Omental fat pad (tissue), 4 donors: Measurements from ENCODE around the gene CARD8. TPM values are rescaled to one million over a fixed set of nuclear protein-coding genes. Genes with fewer than 3 reads are reported as not detected.
"Not testable (repeated sequence)": the region's sequence is repeated elsewhere in the genome, so short reads cannot be mapped to it uniquely, and the experiment has no call there.

Source experiments
- ATAC-seq: fragments of 150-250 bp; one replicate; pipeline ENCODE4 v1.9.1; 2016; ENCODE audit warnings: mild to moderate bottlenecking, moderate library complexity; ENCODE audit not compliant: low FRiP score
- DNase-seq: peaks from one replicate; pipeline ENCODE4 v3.0.0-alpha.2; 2019; ENCODE audit warnings: low spot score
- CTCF ChIP-seq, 3 donors: fragments of 450-650 bp; IDR thresholded peaks; one replicate each; pipeline ENCODE4 v1.5.1; 2016 to 2017; ENCODE audit warnings: antibody characterized with exemption in 3 of 3, mild to moderate bottlenecking in 3 of 3, moderate library complexity in 2 of 3
- total RNA-seq, 4 donors: library from RNA; depleted of rRNA; stranded (reverse); fragments of >200 nt; gene quantifications; one replicate each; pipeline ENCODE4 v1.1.0, GENCODE V29; 2016

CARD8 gene
- total RNA-seq, 4 donors from 2014 or later = 28.3 to 144 (median 46.6) TPM

DNA sequence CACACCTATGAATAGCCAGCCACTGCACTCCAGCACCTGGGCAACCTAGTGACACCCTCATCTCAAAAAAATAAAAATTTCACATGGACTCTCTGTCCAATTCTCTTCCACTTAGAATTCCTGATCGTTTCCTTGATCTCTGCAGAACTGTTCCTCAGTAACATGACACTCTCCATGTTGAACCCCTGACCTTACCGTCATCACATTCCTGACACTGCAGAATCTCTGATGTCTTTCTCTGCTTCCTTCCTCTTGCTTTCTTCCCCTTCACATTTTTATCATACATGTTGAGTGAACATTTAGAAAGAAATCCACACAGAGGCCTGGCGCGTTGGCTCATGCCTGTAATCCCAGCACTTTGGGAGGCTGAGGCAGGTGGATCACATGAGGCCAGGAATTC lies 29.2 kb upstream of the CARD8 start:
- ATAC-seq (no peak), DNase-seq (no peak)
- no peak for TF ChIP-seq CTCF (IDR thresholded peaks at IDR 0.05)

DNA sequence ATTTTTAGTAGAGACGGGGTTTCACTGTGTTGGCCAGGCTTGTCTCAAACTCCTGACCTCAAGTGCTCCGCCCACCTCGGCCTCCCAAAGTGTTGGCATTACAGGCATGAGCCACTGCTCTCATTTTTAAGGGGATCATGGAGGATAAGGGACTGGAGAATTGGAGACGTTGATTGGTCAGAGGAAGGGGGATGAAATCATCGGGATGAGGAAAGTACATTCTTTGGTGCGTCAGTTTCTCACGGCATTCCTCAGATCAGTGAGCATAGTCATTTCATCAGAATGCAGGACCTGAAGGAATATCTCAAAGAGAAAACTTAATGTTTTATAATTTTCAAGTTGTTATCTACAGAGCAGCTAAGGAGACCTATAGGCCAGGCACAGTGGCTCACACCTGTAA lies 28.2 kb upstream of the CARD8 start:
- DNase-seq = no peak
- no peak for ATAC-seq
- no peak for TF ChIP-seq CTCF (IDR thresholded peaks at IDR 0.05)

DNA sequence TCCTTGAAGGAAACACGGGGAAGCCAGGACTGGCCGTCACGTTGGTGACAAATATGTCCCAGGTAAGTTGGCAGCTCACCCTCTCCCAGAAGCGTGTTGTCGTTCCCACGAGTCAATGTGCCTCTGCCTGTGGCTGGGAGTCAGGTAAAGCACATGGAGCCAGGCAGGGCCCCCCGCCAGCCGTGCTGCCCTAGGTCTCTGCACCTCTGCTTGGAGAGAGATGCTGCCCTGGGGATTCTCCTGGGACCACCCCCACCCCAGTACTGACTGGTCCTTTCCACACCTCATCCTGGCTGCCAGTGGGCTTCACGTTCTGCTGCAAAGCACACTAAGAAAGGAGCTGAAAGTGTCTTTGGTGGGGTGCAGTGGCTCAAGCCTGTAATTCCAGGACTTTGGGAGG lies 24.0 kb upstream of the CARD8 start:
- ATAC-seq (no peak), DNase-seq (no peak)
- TF ChIP-seq CTCF (IDR thresholded peaks at IDR 0.05) = no peak

GRCh38 chr19:48274938-48275337 lies 19.2 kb upstream of the CARD8 start:
- ATAC-seq (no peak), DNase-seq (no peak)
- no peak for TF ChIP-seq CTCF (IDR thresholded peaks at IDR 0.05)

DNA sequence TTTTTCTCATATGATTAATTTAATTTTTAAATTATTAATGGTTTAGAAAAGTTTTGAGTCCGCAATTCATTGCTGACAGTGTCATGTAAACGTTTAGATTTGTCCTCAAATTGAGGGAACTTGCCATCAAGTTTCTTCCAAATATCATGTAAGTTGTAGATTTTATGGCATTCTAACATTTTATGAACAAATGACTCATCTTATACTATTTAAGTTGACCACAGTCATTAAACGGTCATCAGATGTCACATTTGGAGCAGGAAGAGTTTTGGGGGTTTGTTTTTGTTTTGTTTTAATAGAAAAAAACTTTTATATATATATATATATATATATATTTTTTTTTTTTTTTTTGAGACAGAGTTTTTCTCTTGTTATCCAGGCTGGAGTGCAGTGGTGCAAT lies 18.5 kb upstream of the CARD8 start:
- ATAC-seq = no peak
- DNase-seq = no peak
- no peak for TF ChIP-seq CTCF (IDR thresholded peaks at IDR 0.05)

DNA sequence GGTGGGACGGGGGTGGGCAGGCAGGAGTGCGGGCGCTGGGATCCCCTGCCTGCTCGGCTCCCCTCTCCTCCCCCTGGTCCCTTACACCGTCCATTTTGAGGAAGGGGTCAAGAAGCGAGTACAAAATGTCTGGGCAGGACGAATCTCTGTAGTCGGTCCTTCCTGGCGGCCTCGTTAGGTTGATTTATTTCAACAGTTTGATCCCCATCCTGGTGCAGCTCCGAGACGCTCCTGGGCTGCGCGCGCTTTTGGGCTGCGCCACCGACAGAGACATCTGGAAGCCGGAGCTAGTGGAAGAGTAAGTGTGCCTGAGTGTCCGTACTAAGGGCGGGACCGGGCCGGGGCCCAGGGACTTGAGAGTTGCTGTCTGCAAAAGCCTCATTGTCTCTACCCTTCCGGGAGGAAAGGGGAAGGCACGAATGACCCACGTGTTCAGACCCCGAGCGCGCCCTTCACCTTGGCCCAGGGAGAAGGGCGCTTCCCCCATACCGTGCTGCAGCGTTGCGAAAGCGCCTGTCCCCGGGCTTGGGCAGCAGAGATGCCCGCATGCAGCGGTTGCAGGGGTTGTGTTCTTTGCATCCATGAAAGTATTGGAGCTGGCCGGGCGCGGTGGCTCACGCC lies 15.9 kb upstream of the CARD8 start:
- DNase-seq = no peak
- no peak for TF ChIP-seq CTCF (IDR thresholded peaks at IDR 0.05)
- ATAC-seq = peak; percentile 50

DNA sequence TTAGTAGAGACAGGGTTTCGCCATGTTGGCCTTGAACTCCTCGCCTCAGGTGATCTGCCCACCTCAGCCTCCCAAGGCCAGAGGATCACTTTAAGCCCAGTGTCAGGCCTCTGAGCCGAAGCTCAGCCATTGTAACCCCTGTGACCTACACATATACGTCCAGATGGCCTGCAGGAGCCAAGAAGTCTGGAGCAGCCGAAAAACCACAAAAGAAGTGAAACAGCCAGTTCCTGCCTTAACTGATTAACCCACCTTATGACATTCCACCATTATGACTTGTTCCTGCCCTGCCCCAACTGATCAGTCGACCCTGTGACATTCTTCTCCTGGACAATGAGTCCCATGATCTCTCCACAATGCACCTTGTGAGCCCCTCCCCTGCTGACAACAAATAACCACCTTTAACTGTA lies 13.9 kb upstream of the CARD8 start:
- not testable (repeated sequence) for DNase-seq, ATAC-seq

DNA sequence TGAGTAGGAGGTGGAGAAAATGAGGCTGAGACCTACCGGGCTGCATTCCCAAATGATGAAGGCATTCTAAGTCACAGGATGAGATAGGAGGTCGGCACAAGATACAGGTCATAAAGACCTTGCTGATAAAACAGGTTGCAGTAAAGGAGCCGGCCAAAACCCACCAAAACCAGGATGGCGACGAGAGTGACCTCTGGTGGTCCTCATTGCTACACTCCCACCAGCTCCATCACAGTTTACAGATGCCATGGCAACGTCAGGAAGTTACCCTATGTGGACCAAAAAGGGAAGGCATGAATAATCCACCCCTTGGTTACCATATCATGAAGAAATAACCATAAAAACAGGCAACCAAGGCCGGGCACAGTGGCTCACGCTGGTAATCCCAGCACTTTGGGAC lies 9.6 kb upstream of the CARD8 start:
- not testable (repeated sequence) for DNase-seq, ATAC-seq

DNA sequence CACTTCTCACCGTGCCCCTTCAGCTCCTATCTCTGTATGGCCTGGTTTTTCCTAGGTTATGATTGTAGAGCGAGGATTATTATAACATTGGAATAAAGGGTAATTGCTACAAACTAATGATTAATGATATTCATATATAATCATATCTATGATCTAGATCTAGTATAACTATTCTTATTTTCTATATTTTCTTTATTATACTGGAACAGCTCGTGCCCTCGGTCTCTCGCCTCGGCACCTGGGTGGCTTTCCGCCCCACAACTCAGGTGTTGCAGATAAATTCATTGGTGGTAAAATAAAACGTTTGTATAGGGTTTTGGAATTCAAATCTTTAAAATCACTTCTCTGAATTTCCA lies 4.6 kb upstream of the CARD8 start:
- DNase-seq, ATAC-seq: not testable (repeated sequence)

GRCh38 chr19:48258992-48259391 lies 3.3 kb upstream of the CARD8 start:
- DNase-seq, ATAC-seq: not testable (repeated sequence)
